ENCODE results near the gene PARP16.

Gene PARP16

DNA sequence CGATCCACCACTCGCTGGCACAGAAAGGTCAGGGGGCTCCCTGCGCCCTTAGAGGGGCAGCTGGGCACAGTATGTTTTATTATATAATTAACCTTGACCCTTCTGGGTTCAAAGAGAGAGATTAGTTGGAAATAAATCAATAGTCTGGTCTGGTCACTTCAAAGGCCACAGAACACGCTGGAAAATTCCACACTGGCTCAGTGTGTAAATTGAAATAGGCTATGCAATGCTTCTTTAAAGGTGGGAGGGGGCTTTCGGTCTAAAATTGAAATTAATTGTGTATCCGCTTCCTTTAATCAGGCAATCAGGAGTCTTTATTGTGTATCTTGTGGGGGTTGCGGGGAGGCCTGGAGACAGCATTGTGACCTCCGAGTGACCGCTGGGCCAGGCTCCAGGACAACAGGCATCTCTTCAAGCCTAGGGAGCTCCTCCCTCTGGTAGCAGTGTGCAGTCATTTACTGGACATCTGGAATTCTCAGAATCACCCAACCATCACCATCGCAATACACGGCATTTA, 25.8 kb upstream of the PARP16 start:
- in situ Hi-C loops (cut with HindIII; ENCODE audit: low sequenced_read_pairs), result no loop called here

- in situ Hi-C loops (cut with HindIII; ENCODE audit: low sequenced_read_pairs), result no loop called here
These were observed 25.1 kb upstream of the PARP16 start for GRCh38 chr15:65311760-65312159.

DNA sequence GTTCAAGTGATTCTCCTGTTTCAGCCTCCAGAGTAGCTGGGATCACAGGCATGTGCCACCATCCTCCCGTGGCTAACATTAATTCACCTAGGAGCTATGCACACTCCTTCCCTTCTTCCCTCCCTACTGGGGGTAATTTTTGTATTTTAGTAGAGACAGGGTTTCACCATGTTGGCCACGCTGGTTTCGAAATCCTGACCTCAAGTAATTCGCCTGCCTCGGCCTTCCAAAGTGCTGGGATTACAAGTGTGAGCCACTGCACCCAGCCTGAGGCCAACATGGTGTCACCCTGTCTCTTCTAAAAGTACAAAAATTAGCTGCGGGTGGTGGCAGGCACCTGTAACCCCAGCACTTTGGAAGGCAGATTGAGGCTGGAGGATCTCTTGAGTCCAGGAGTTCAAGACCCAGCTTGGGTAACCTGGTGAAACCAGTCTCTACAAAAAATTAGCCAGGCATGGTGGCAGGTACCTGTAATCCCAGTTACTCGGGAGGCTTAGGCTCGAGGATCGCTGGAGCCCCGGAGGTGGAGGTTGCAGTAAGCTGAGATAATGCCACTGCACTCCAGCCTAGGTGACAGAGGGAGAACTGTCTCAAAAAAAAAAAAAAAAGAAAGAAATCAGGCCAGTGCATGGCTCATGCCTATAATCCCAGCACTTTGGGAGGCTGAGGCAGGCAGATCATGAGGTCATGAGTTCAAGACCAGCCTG, 23.9 kb upstream of the PARP16 start:
- in situ Hi-C loops (cut with HindIII; ENCODE audit: low sequenced_read_pairs), result no loop called here

- in situ Hi-C loops (cut with HindIII; ENCODE audit: low sequenced_read_pairs), result no loop called here
These were observed 23.3 kb upstream of the PARP16 start for GRCh38 chr15:65309882-65310418.

DNA sequence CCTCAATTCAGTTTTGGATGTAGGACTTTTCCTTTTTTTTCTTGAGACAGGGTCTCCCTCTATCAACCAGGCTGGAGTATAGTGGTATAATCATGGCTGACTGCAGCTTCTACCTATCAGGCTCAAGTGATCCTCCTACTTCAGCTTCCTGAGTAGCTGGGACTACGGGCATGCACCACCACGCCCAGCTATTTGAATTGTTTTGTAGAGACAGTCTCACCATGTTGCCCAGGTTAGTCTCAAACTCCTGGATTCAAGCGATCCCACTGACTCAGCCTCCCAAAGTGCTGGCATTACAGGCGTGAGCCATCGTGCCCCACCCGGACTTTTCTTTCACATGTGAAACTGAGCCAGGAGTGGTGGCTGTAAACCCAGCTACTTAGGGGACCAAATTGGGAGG, 21.3 kb upstream of the PARP16 start:
- in situ Hi-C loops (cut with HindIII; ENCODE audit: low sequenced_read_pairs), result no loop called here

DNA sequence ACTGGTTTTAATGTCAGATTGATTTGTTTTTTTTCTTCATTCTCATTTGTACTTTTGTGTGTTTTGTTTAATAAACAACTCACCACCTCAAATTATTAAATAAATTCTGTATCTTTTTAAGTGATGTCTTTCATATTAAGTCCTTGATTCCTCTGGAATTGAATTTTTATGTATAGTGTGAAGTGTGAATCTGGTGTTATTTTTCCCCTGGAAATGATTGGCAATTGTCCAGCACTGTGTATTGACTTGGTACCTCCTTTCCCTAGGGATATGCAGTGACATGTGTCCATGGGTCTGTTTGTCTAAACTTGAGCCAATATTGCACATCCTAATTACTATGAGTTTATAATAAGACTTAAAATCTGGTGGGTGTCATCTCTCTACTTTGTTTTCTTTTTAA, 19.9 kb upstream of the PARP16 start:
- in situ Hi-C loops (cut with HindIII; ENCODE audit: low sequenced_read_pairs), result no loop called here

GRCh38 chr15:65305776-65306175, 19.1 kb upstream of the PARP16 start:
- in situ Hi-C loops (cut with HindIII; ENCODE audit: low sequenced_read_pairs), result no loop called here

- in situ Hi-C loops (cut with HindIII; ENCODE audit: low sequenced_read_pairs), result no loop called here
These were observed 18.6 kb upstream of the PARP16 start for GRCh38 chr15:65305150-65305758.

DNA sequence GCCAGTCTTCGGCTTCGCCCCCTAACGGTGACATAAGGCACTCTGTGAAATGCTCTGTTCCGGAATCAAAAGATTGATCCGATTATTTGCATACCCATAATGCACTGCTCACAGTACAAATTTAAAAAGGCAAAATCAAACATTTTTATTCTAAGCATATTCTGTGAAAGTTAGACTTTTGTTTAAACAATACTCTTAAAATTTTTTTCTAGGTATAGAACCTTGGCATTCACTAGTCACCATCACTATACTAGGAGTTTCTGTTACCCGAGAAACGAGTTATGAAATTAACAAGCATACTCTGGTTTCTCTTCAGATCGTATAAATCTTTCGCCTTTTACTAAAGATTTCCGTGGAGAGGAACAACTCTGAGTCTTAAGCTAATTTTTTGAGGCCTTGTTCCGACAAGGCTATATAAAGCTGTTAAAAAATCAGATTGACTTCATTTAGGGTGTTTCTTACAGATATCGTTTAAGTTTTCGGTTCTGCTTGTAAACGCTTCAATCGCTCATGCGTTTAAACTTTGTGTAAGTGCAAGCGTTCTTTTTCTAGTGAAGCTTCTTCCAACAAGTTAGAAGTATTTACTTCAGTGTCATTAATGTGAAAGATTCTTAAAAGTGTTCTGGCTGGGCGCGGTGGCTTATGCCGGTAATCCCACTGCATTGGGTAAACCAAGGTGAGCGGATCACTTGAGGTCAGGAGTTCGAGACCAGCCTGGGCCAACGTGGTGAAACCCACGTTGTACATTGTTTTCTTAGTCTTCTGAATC, 17.9 kb upstream of the PARP16 start, which contains the start of gene RNU5B-1:
Gene RNU5B-1 (plus strand): TSS at position 297 of the 769 bp plus-strand sequence.
- in situ Hi-C loops (cut with HindIII; ENCODE audit: low sequenced_read_pairs), result no loop called here

DNA sequence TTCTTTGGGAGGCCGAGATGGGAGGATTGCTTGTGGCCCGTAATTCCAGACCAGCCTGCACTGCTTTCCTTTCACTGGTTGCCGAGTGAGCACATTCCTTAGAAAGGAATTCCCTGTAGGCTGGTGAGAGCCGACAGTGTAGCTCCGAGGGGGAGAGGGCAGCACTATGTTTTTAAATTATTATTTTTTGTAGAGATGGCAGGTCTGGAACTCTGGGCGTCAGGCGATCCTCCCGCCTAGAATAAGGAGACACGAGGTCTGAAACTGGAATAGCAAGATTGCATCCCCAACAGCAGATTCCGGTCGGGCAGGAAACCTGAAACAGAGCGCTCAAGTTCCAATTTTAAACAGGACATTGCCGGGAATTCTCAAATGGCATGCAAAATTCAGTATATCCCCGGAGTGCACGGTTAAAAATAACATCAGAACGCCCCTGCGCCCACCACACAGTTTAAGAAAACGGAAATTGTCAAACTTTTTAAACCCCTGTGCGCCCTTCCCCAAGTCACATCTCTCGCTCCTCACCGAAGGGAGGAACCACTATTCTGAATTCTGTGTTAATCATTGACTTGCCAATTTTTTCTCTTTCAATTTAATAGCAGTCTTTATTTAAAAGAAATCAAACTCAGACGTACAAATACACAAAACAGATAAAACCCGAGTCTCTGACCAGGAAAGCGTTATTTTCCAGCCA, 17.2 kb upstream of the PARP16 start:
- in situ Hi-C loops (cut with HindIII; ENCODE audit: low sequenced_read_pairs), result no loop called here

DNA sequence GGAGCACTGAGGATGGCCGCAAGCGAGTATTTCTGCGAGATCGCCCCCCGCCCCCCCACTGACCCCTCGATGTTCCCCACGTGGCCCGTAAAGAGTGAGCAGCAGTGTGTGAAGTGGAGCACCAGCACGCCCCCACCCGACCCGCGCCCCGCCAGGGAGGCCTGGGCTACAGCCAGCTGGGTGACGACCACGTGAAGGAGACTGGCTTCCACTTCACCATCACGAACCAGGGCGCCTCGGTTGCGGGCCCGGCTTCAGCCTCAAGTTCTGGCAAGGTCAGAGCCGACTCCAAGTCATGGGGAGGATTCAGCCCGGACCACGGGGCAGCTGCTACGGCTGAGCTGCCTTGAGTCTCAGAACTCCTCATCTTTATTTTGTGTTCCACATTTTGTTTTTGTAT, 15.4 kb upstream of the PARP16 start:
- in situ Hi-C loops (cut with HindIII; ENCODE audit: low sequenced_read_pairs), result no loop called here

DNA sequence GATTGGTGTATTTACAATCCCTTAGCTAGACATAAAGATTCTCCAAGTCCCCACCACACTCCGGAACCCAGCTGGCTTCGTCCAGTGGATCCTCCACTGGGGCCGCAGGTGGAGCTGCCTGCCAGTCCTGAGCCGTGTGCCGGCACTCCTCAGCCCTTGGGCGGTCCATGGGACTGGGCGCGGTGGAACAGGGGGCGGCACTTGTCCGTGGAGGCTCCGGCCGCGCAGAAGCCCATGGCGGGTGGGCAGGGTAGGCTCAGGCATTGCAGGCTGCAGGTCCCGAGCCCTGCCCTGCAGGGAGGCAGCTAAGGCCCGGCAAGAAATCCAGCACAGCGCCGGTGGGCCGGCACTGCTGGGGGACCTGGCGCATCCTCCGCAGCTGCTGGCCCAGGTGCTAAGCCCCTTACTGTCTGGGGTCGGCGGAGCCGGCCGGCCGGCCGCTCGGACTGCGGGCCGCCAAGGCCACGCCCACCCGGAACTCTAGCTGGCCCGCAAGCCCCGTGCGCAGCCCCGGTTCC, 14.3 kb upstream of the PARP16 start:
- in situ Hi-C loops (cut with HindIII; ENCODE audit: low sequenced_read_pairs), result no loop called here

DNA sequence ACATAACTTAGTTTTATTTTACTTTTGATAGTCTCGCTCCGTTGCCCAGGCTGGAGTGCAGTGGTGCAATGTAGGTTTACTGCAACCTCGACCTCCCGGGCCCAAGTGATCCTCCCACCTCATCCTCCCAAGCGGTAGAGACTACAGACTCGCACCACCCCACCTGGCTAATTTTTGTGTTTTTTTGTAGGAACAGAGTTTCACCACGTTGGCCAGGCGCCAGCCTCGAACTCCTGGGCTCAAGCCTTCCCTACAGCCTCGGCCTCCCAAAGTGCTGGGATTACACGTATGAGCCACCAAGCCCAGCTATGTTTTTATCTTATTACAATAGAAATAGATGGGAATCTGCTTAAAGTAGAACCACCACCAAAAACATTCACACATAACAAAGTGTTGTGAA, 12.0 kb upstream of the PARP16 start:
- in situ Hi-C loops (cut with HindIII; ENCODE audit: low sequenced_read_pairs), result no loop called here

DNA sequence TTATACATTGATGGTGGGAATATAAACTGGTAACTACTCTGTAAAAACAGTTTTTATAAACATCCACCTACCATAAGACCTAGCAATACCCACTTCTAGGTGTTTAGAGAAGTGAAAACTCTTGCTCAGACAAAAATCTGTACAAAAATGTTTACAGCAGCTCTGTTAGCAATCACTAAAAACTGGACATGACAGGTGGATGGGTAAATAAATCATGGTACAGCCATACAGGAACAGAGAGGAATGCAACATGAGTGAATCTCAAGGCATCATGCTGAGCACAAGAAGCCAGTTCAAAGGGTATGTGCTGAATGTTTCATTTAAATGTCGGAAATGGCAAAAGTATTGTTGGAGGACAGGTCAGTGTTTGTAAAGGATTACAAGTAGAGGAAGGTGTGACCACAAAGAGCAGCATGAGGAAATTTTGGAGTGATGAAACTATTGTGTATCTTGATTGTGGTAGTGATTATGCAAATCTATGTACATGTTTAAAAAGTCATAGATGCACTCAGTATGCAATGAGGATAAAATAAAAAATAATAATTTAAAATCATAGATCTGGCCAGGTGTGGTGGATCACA, 6.3 kb upstream of the PARP16 start:
- in situ Hi-C loops (cut with HindIII; ENCODE audit: low sequenced_read_pairs), result no loop called here

DNA sequence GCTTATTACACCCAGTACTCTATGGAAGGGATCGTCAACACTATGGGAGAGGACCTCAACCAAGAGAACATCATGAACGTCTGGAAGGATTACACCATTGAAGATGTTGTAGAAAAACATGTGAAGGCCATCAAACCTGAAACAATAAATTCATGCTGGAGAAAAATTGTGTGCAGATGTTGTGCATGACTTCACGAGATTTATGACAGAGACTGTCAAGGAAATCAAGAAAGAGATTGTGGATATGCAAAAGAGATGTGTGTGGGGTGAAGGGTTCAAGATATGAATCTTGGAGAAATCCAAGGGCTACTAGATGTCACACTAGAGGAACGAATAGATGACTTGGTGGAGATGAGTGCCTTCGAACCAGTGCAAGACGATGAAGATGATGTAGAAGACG, 3.5 kb upstream of the PARP16 start:
- in situ Hi-C loops (cut with HindIII; ENCODE audit: low sequenced_read_pairs), result no loop called here

GRCh38 chr15:65289261-65289854, 2.7 kb upstream of the PARP16 start:
- in situ Hi-C loops (cut with HindIII; ENCODE audit: low sequenced_read_pairs), result no loop called here

GRCh38 chr15:65287520-65287855, 805 bp upstream of the PARP16 start:
- in situ Hi-C loops (cut with HindIII; ENCODE audit: low sequenced_read_pairs), result no loop called here

DNA sequence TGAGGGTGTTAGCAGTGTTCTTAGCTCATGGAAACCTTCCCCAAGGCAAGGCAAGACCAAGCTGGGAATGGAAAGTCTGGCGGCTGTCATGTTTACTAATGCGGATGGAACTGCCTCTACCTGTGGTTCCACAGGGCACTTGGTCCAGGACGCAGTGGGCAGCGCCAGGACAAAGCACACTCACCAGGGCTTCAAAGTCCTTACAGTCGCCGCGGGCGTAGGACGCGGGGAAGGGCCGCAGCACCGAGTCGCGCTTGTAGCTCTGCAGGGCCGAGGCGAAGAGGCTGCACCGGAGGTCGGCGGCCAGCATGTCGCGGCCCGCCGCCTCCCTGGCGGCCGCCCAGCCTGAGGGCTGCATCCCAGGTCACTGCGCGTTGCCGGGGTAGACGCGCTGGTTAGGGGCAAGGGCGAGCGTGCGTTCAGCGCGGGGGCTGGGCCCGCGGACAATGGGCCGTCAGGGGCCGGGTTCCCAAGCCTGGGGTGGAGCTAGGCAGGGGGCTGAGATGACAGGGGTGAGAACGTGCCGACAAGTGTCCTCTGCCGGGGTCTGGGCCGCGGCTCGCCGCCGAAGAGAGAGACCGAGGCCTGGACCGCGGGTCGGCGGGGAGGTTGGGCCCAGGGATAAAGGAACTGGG, 497 bp downstream of the PARP16 start:
- in situ Hi-C loops (cut with HindIII; ENCODE audit: low sequenced_read_pairs), result no loop called here

GRCh38 chr15:65285291-65286068, 1.2 kb downstream of the PARP16 start:
- in situ Hi-C loops (cut with HindIII; ENCODE audit: low sequenced_read_pairs), result no loop called here
